Natural killer cell treated with Interleukin-12 subunit alpha and Interleukin-12 subunit beta and Interleukin-15 and Interleukin-18, amount 100 ng/mL, for 72 hours (primary cell): Measurements from ENCODE around the gene EGLN2. TPM values are rescaled to one million over a fixed set of nuclear protein-coding genes. Genes with fewer than 3 reads are reported as not detected.
A peak's percentile ranks its signal among the peaks of the same experiment; 100 is the strongest.

Experiments used
- ATAC-seq, 2 donors: fragments of 150-1000 bp; cut with Tn5 transposase in 1 of 2; sonication (Bioruptor Pico), chemical (Tn5 transposase) in 1 of 2; 2 replicates each; pipeline ENCODE4 v1.10.0; 2021
- DNase-seq: peaks from one replicate; pipeline ENCODE4 v3.0.0; 2022; ENCODE audit warnings: low spot score
- H3K27ac Mint-ChIP-seq, 2 donors: 1 replicate in 1 of 2; 2 replicates in 1 of 2; pipeline ENCODE4 v1.8.0; 2022; ENCODE audit warnings: mixed read lengths in 2 of 2, mild to moderate bottlenecking in 1 of 2, moderate library complexity in 1 of 2
- H3K27me3 Mint-ChIP-seq, 2 donors: 1 replicate in 1 of 2; 2 replicates in 1 of 2; pipeline ENCODE4 v1.8.0; 2022; ENCODE audit warnings: mixed read lengths in 2 of 2
- H3K36me3 Mint-ChIP-seq: one replicate; pipeline ENCODE4 v1.8.0; 2022; ENCODE audit warnings: mixed read lengths
- H3K4me1 Mint-ChIP-seq, 2 donors: 1 replicate in 1 of 2; 2 replicates in 1 of 2; pipeline ENCODE4 v1.8.0; 2022; ENCODE audit warnings: low read depth in 2 of 2, mixed read lengths in 2 of 2, mild to moderate bottlenecking in 1 of 2
- H3K4me3 Mint-ChIP-seq: one replicate; pipeline ENCODE4 v1.8.0; 2022; ENCODE audit warnings: mixed read lengths
- H3K9me3 Mint-ChIP-seq: 2 replicates; pipeline ENCODE4 v1.8.0; 2022; ENCODE audit warnings: mixed read lengths
- total RNA-seq, 2 donors: library from RNA; stranded (reverse); gene quantifications; one replicate each; pipeline ENCODE4 v1.2.3, GENCODE V29; 2022

The EGLN2 gene
- 100 to 1,000 TPM; 119 to 136 TPM for total RNA-seq

- Mint-ChIP-seq H3K27me3 (no peaks in the 10 kb centered on the region), H3K4me1 (peaks cover 59% of the 10 kb centered on the region in 2 donors), H3K36me3 (peaks cover 16% of the 10 kb centered on the region), H3K4me3 (peak within 1 kb of the TSS; percentile 94), H3K9me3 (no peaks in the 10 kb centered on the region), H3K27ac (peak within 1 kb of the TSS; percentile 97 to 99)
- peak; percentile 100 for DNase-seq
- peak; percentile 93 to 95 for ATAC-seq
Measured at GRCh38 chr19:40798683-40799557, at the start of gene EGLN2. TSS of gene EGLN2 (plus strand) at chr19:40799191. CDS start at chr19:40800573, 1,382 bp downstream.

- H3K9me3 Mint-ChIP-seq = no peaks in the 10 kb centered on the region
- ATAC-seq = peak; percentile 94 to 96
- H3K36me3 Mint-ChIP-seq = peaks cover 15% of the 10 kb centered on the region
- peaks cover 29 to 41% of the 10 kb centered on the region in 2 donors for H3K4me1 Mint-ChIP-seq
- no peaks in the 10 kb centered on the region for H3K27me3 Mint-ChIP-seq
- peak; percentile 100 for DNase-seq
- peak within 1 kb of the TSS; percentile 91 to 92 for H3K27ac Mint-ChIP-seq
- H3K4me3 Mint-ChIP-seq = peak within 1 kb of the TSS; percentile 96
Measured at GRCh38 chr19:40750058-40750873, 48.7 kb upstream of the EGLN2 start, which contains the start of gene ACTMAP. TSS of gene ACTMAP (minus strand) at chr19:40750477. CDS start at chr19:40749803, 674 bp downstream.

- H3K27ac Mint-ChIP-seq = peak within 1 kb of the TSS; percentile 91 to 92
- no peaks in the 10 kb centered on the region for H3K27me3 Mint-ChIP-seq
Measured at GRCh38 chr19:40750874-40751537, 48.0 kb upstream of the EGLN2 start, which contains the start of gene SNRPA. TSS of gene SNRPA (plus strand) at chr19:40751203. CDS start at chr19:40751409, 206 bp downstream.

DNA sequence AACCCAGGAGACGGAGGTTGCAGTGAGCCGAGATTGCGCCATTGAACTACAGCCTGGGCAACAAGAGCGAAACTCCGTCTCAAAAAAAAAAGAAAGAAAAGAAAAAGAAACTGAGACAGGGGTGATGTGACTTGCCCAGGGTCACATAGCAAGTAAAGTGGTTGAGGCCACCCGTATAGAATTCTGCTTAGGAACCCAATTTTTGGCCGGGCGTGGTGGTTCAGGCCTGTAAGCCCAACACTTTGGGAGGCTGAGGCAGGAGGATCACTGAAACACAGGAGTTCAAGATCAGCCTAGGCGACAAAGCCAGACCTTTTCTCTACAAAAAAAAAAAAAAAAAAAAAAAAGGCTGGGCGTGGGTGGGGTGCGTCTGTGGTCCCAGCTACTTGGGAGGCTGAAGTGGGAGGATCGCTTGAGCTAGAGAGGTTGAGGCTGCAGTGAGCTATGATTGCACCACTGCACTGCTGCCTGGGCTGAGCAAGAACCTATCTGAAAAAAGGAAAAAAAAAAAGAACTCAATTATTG is 46.7 kb upstream of the EGLN2 start:
- Mint-ChIP-seq H3K9me3 (no peaks in the 10 kb centered on the region), H3K4me3 (peak overlapping the region; percentile 96), H3K27ac (peak overlapping the region; percentile 91 to 92), H3K27me3 (no peaks in the 10 kb centered on the region), H3K36me3 (peaks cover 25% of the 10 kb centered on the region), H3K4me1 (peaks cover 47 to 58% of the 10 kb centered on the region in 2 donors)
- DNase-seq (no peak), ATAC-seq (no peak)

More at GRCh38 chr19:40750874-40751537, 48.0 kb upstream of the EGLN2 start, which contains the start of gene SNRPA:
- no peaks in the 10 kb centered on the region for H3K9me3 Mint-ChIP-seq
- H3K4me3 Mint-ChIP-seq = peak within 1 kb of the TSS; percentile 96
- peaks cover 36 to 46% of the 10 kb centered on the region in 2 donors for H3K4me1 Mint-ChIP-seq
- DNase-seq (peak; percentile 98), ATAC-seq (peak; percentile 83 to 85)
- H3K36me3 Mint-ChIP-seq = peaks cover 15% of the 10 kb centered on the region

DNA sequence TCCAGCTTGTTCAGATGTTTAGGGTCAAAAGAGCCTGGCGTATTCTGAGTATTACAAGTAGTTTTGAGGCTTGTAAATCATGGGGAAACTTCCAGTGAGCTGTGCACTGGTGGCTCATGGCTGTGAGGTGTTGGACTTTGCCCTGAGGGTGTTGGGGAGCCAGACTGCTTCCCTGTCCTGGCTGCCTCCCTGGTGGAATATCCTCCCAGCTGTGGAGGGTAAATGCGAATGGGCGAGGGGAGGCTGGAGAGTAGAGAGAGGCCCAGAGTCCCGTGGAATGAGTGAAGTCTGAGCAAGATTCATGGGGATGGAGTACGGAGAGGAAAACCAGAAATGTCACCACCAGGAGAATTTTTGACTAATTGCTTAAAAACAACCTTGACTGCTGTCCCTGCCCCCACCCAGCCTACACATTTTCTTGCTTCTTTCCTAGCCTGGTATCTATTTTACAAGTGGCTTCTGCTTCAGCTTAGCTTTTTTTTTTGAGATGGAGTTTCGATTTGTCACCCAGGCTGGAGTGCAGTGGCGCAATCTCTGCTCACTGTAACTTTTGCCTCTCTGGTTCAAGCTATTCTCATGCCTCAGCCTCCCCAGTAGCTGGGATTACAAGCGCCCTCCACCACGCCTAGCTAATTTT is 44.3 kb upstream of the EGLN2 start:
- DNase-seq (peak; percentile 77), ATAC-seq (no peak)
- H3K27ac Mint-ChIP-seq = peak overlapping the region; percentile 83 to 90
- no peaks in the 10 kb centered on the region for H3K9me3 Mint-ChIP-seq
- H3K36me3 Mint-ChIP-seq = peaks cover 35% of the 10 kb centered on the region
- peak overlapping the region; percentile 84 for H3K4me3 Mint-ChIP-seq
- peaks cover 52 to 58% of the 10 kb centered on the region in 2 donors for H3K4me1 Mint-ChIP-seq
- no peaks in the 10 kb centered on the region for H3K27me3 Mint-ChIP-seq

GRCh38 chr19:40755248-40755624 is 43.8 kb upstream of the EGLN2 start:
- Mint-ChIP-seq H3K4me3 (peak overlapping the region; percentile 84), H3K4me1 (peaks cover 49 to 55% of the 10 kb centered on the region in 2 donors), H3K27me3 (no peaks in the 10 kb centered on the region), H3K36me3 (peaks cover 40% of the 10 kb centered on the region), H3K27ac (peak overlapping the region; percentile 83 to 90), H3K9me3 (no peaks in the 10 kb centered on the region)
- ATAC-seq (no peak), DNase-seq (no peak)

GRCh38 chr19:40755791-40756190 is 43.2 kb upstream of the EGLN2 start:
- Mint-ChIP-seq H3K36me3 (peaks cover 46% of the 10 kb centered on the region), H3K27ac (peak overlapping the region; percentile 83 to 90), H3K4me1 (peaks cover 52 to 53% of the 10 kb centered on the region in 2 donors), H3K4me3 (peak overlapping the region; percentile 84), H3K9me3 (no peaks in the 10 kb centered on the region), H3K27me3 (no peaks in the 10 kb centered on the region)
- ATAC-seq (no peak), DNase-seq (no peak)

GRCh38 chr19:40756502-40757110 is 42.4 kb upstream of the EGLN2 start:
- Mint-ChIP-seq H3K4me1 (peaks cover 46 to 50% of the 10 kb centered on the region in 2 donors), H3K9me3 (no peaks in the 10 kb centered on the region), H3K27ac (peak overlapping the region; percentile 83 to 90), H3K36me3 (peaks cover 44% of the 10 kb centered on the region), H3K4me3 (peak overlapping the region; percentile 84), H3K27me3 (no peaks in the 10 kb centered on the region)
- no peak for DNase-seq
- ATAC-seq = peak; percentile 60 to 63

DNA sequence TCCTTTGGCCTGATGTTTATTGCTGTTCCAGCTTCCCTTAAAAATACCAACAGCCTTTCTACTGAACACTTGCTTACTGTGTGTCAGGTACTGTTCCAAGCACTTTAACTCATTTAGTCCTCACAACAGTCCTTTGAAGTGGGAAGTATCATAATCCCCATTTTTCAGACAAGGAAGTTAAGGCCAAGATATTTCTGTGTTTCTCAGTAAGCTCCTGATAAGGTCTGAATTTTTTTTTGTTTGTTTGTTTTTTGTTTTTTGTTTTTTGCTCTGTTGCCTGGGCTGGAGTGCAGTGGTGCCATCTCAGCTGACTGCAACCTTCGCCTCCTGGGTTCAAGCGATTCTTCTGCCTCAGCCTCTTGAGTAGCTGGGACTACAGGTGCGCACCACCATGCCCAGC is 40.5 kb upstream of the EGLN2 start:
- Mint-ChIP-seq H3K4me1 (peaks cover 53 to 59% of the 10 kb centered on the region in 2 donors), H3K36me3 (peaks cover 49% of the 10 kb centered on the region), H3K27me3 (no peaks in the 10 kb centered on the region), H3K9me3 (no peaks in the 10 kb centered on the region), H3K4me3 (peak overlapping the region; percentile 4), H3K27ac (peak overlapping the region; percentile 35 to 53)
- ATAC-seq = no peak
- no peak for DNase-seq

GRCh38 chr19:40759352-40759751 is 39.6 kb upstream of the EGLN2 start:
- H3K27me3 Mint-ChIP-seq = no peaks in the 10 kb centered on the region
- no peak overlapping the region for H3K4me3 Mint-ChIP-seq
- ATAC-seq (no peak), DNase-seq (no peak)
- H3K4me1 Mint-ChIP-seq = peaks cover 58 to 65% of the 10 kb centered on the region in 2 donors
- peaks cover 58% of the 10 kb centered on the region for H3K36me3 Mint-ChIP-seq
- no peak overlapping the region for H3K27ac Mint-ChIP-seq
- no peaks in the 10 kb centered on the region for H3K9me3 Mint-ChIP-seq

DNA sequence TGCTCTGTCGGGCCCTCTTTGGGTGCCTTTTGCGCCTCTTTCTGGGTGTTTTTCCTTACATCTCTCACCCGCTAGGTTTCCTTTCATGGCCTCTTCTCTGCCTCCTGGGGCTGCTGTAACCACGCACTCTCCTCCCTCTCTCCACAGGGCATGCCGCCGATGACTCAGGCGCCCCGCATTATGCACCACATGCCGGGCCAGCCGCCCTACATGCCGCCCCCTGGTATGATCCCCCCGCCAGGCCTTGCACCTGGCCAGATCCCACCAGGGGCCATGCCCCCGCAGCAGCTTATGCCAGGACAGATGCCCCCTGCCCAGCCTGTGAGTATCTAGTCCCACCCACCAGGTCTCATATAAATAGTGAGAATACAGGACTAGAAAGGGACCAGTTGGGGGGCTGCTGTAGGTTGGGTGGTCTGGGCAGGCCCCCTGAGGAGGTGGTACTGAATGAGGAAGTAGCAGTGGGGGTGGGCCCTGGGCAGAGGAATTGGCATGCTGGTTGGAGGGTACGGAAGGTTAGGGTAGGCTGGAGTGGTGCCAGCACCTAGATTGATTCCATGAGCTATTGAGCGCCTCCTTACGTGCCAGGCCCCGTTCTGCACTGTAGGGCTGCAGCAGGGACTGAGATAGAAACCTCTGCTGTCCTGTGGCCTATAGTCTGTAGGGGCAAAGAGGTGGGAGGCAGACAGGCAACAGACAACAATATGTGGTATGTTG is 36.1 kb upstream of the EGLN2 start:
- H3K4me3 Mint-ChIP-seq = peak overlapping the region; percentile 38
- H3K27ac Mint-ChIP-seq = peak overlapping the region; percentile 12 to 65
- DNase-seq (no peak), ATAC-seq (no peak)
- H3K27me3 Mint-ChIP-seq = no peaks in the 10 kb centered on the region
- H3K4me1 Mint-ChIP-seq = peaks cover 40 to 46% of the 10 kb centered on the region in 2 donors
- H3K9me3 Mint-ChIP-seq = no peaks in the 10 kb centered on the region
- peaks cover 55% of the 10 kb centered on the region for H3K36me3 Mint-ChIP-seq

GRCh38 chr19:40763526-40763925 is 35.5 kb upstream of the EGLN2 start:
- H3K27ac Mint-ChIP-seq = peak overlapping the region; percentile 65 to 73
- no peaks in the 10 kb centered on the region for H3K27me3 Mint-ChIP-seq
- H3K36me3 Mint-ChIP-seq = peaks cover 50% of the 10 kb centered on the region
- ATAC-seq (no peak), DNase-seq (no peak)
- no peaks in the 10 kb centered on the region for H3K9me3 Mint-ChIP-seq
- H3K4me1 Mint-ChIP-seq = peaks cover 40 to 43% of the 10 kb centered on the region in 2 donors
- H3K4me3 Mint-ChIP-seq = peak overlapping the region; percentile 42
